Measurements from ENCODE around the gene SCYL1. TPM values are rescaled to one million over a fixed set of nuclear protein-coding genes. Genes with fewer than 3 reads are reported as not detected.
A peak's percentile ranks its signal among the peaks of the same experiment; 100 is the strongest.

The SCYL1 gene
- total and polyA plus RNA-seq, 4 donors: 54.3 to 107 (median 86.5) TPM

- Histone ChIP-seq H3K27me3 (ENCODE audit: control insufficient read depth in 3 of 3, insufficient read depth in 3 of 3, low read length in 2 of 3) (no peaks in the 10 kb centered on the region), H3K36me3 (ENCODE audit: control insufficient read depth in 4 of 4, insufficient read depth in 4 of 4, low read length in 4 of 4) (peaks cover 12 to 73% (median 45%) of the 10 kb centered on the region in 4 donors), H3K4me1 (ENCODE audit: control insufficient read depth in 5 of 5, insufficient read depth in 5 of 5, low read length in 5 of 5) (peaks cover 0 to 36% (median 17%) of the 10 kb centered on the region in 5 donors), H3K4me3 (peak overlapping the region; percentile 46), H3K27ac (ENCODE audit: low read depth in 1 of 2, low read length in 1 of 2) (peak overlapping the region; percentile 74 to 93), H3K9me3 (ENCODE audit: control insufficient read depth in 4 of 4, insufficient read depth in 3 of 4, low read length in 3 of 4) (peaks cover 0 to 3% (median 0%) of the 10 kb centered on the region in 4 donors), H3K9ac (ENCODE audit: insufficient read depth in 1 of 2, low read length in 2 of 2) (peak overlapping the region; percentile 100)
- TF ChIP-seq, protein P1, sequence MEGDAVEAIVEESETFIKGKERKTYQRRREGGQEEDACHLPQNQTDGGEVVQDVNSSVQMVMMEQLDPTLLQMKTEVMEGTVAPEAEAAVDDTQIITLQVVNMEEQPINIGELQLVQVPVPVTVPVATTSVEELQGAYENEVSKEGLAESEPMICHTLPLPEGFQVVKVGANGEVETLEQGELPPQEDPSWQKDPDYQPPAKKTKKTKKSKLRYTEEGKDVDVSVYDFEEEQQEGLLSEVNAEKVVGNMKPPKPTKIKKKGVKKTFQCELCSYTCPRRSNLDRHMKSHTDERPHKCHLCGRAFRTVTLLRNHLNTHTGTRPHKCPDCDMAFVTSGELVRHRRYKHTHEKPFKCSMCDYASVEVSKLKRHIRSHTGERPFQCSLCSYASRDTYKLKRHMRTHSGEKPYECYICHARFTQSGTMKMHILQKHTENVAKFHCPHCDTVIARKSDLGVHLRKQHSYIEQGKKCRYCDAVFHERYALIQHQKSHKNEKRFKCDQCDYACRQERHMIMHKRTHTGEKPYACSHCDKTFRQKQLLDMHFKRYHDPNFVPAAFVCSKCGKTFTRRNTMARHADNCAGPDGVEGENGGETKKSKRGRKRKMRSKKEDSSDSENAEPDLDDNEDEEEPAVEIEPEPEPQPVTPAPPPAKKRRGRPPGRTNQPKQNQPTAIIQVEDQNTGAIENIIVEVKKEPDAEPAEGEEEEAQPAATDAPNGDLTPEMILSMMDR (IDR thresholded peaks at IDR 0.05; ENCODE audit: control extremely low read depth, extremely low read depth): no peak
- ATAC-seq (ENCODE audit: insufficient read depth, low FRiP score): no peak
- peak in 2 of 3 donors; percentile 49 to 68 for DNase-seq
- 8 to 17% methylated on average over 8 of the region's 8 CpGs for WGBS, 2 donors
Measured at GRCh38 chr11:65504674-65505465, 20.0 kb upstream of the SCYL1 start.

DNA sequence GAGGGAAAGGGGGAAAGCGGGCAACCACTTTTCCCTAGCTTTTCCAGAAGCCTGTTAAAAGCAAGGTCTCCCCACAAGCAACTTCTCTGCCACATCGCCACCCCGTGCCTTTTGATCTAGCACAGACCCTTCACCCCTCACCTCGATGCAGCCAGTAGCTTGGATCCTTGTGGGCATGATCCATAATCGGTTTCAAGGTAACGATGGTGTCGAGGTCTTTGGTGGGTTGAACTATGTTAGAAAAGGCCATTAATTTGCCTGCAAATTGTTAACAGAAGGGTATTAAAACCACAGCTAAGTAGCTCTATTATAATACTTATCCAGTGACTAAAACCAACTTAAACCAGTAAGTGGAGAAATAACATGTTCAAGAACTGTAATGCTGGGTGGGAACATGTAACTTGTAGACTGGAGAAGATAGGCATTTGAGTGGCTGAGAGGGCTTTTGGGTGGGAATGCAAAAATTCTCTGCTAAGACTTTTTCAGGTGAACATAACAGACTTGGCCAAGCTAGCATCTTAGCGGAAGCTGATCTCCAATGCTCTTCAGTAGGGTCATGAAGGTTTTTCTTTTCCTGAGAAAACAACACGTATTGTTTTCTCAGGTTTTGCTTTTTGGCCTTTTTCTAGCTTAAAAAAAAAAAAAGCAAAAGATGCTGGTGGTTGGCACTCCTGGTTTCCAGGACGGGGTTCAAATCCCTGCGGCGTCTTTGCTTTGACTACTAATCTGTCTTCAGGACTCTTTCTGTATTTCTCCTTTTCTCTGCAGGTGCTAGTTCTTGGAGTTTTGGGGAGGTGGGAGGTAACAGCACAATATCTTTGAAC is 19.2 kb upstream of the SCYL1 start:
- TF ChIP-seq, protein P1 (IDR thresholded peaks at IDR 0.05; ENCODE audit: control extremely low read depth, extremely low read depth): no peak
- H3K27ac ChIP-seq (ENCODE audit: low read depth in 1 of 2, low read length in 1 of 2): peak overlapping the region; percentile 74 to 93
- H3K9me3 ChIP-seq (ENCODE audit: control insufficient read depth in 4 of 4, insufficient read depth in 3 of 4, low read length in 3 of 4): no peaks in the 10 kb centered on the region
- no peaks in the 10 kb centered on the region for H3K27me3 ChIP-seq (ENCODE audit: control insufficient read depth in 3 of 3, insufficient read depth in 3 of 3, low read length in 2 of 3)
- 18 to 34% methylated on average over 12 of the region's 12 CpGs for WGBS, 2 donors
- peaks cover 0 to 36% (median 17%) of the 10 kb centered on the region in 5 donors for H3K4me1 ChIP-seq (ENCODE audit: control insufficient read depth in 5 of 5, insufficient read depth in 5 of 5, low read length in 5 of 5)
- ATAC-seq (ENCODE audit: insufficient read depth, low FRiP score) (no peak), DNase-seq (peak; percentile 41 to 64 (median 52))
- H3K36me3 ChIP-seq (ENCODE audit: control insufficient read depth in 4 of 4, insufficient read depth in 4 of 4, low read length in 4 of 4): peaks cover 9 to 67% (median 45%) of the 10 kb centered on the region in 4 donors
- peak overlapping the region; percentile 34 for H3K4me3 ChIP-seq
- H3K9ac ChIP-seq (ENCODE audit: insufficient read depth in 1 of 2, low read length in 2 of 2): peak overlapping the region; percentile 100

GRCh38 chr11:65506290-65506771 is 18.6 kb upstream of the SCYL1 start:
- peaks cover 0 to 36% (median 17%) of the 10 kb centered on the region in 5 donors for H3K4me1 ChIP-seq (ENCODE audit: control insufficient read depth in 5 of 5, insufficient read depth in 5 of 5, low read length in 5 of 5)
- H3K9ac ChIP-seq (ENCODE audit: insufficient read depth in 1 of 2, low read length in 2 of 2): peak overlapping the region; percentile 100
- H3K9me3 ChIP-seq (ENCODE audit: control insufficient read depth in 4 of 4, insufficient read depth in 3 of 4, low read length in 3 of 4): no peaks in the 10 kb centered on the region
- peak in 1 of 3 donors; percentile 78 for DNase-seq
- no peaks in the 10 kb centered on the region for H3K27me3 ChIP-seq (ENCODE audit: control insufficient read depth in 3 of 3, insufficient read depth in 3 of 3, low read length in 2 of 3)
- H3K4me3 ChIP-seq: peak overlapping the region; percentile 14
- H3K36me3 ChIP-seq (ENCODE audit: control insufficient read depth in 4 of 4, insufficient read depth in 4 of 4, low read length in 4 of 4): peaks cover 9 to 60% (median 43%) of the 10 kb centered on the region in 4 donors
- ATAC-seq (ENCODE audit: insufficient read depth, low FRiP score): no peak
- TF ChIP-seq, protein P1 (IDR thresholded peaks at IDR 0.05; ENCODE audit: control extremely low read depth, extremely low read depth): no peak
- WGBS, 2 donors: 23 to 25% methylated on average over 4 of the region's 4 CpGs
- peak overlapping the region; percentile 74 to 94 for H3K27ac ChIP-seq (ENCODE audit: low read depth in 1 of 2, low read length in 1 of 2)
